Stimulated activated CD8-positive, alpha-beta memory T cell treated with anti-CD3 and anti-CD28 coated beads, Interleukin-4, amount 100 ng/mL, for 1 hour (primary cell): ENCODE data around the gene PRSS58.

Source experiments
- DNase-seq, 2 donors: peaks; one replicate each; pipeline ENCODE4 v3.0.0-alpha.2; 2020; ENCODE audit warnings: low read depth in 2 of 2, low spot score in 1 of 2

The PRSS58 gene, protein sequence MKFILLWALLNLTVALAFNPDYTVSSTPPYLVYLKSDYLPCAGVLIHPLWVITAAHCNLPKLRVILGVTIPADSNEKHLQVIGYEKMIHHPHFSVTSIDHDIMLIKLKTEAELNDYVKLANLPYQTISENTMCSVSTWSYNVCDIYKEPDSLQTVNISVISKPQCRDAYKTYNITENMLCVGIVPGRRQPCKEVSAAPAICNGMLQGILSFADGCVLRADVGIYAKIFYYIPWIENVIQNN

DNA sequence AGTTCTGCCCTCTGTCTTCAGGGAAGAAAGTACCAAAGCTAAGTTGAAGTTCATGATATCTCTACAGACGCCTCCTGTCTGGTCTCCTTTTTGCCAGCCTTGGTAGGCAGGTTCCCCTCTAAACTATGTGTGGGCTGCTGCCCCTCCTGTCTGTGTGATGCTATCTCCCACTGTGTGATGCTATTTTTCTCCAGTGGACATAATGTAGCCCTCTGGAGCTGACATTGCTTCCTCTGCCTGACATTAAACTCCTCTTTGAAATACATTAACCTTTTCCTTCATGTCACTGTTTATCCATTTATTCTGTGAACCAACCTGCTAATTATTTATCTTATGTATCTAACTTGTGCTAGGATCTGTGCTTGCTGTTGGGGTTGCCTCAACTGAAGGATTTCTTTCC is at the start of gene PRSS58:
Gene PRSS58 (minus strand): TSS at position 101 of the 400 bp plus-strand sequence. CDS start 351 bp downstream, outside the sequence.
- DNase-seq: no peak

DNA sequence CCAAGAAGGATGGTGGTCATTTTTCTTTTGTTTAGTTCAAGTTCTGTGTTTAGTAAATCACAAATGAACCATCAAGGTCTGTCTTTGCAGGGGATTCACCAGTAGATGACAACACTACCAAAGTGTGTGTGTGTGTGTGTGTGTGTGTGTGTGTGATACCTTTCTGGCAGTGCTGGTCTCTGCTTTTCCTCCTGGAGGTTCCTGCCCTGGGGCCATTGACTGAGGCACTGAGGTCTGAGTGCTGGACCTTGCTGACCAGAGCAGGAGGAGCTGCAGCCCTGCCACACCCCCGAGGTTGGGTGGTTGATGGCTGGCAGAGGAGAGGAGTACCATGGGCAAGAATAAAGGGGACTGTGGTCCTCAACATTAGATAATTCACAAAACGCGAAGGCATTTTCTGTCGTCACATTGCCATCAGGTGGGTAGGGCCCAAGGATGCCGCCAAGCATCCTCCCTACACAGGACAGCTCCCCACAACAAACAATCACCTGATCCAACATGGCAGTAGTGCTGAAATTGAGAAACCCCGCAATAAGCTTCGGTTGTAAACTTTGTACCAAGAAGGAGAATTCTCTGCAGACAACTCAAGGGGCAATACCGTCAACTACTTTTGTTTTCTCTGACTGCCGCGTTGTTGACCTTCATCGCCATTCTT is 49.5 kb upstream of the PRSS58 start:
- DNase-seq: no peak

DNA sequence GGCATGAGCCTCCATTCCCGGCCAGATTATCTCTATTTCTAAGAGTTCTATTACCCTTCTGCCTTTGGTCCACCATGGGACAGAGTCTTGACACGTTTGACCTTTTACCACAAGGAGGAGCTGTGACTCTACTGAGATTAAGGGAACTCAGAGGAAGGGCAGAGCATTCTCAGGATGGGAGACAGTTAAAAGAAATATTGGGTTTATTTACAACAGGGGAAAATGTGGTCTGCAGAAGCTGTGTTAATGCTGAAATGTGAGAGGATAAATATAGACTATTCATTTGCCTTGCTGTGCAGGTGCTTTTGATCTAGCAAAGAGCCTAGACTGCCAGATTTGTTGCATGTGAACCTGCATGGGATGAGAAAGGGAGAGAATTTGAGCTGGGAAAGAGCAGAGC is 45.8 kb upstream of the PRSS58 start:
- DNase-seq: no peak

DNA sequence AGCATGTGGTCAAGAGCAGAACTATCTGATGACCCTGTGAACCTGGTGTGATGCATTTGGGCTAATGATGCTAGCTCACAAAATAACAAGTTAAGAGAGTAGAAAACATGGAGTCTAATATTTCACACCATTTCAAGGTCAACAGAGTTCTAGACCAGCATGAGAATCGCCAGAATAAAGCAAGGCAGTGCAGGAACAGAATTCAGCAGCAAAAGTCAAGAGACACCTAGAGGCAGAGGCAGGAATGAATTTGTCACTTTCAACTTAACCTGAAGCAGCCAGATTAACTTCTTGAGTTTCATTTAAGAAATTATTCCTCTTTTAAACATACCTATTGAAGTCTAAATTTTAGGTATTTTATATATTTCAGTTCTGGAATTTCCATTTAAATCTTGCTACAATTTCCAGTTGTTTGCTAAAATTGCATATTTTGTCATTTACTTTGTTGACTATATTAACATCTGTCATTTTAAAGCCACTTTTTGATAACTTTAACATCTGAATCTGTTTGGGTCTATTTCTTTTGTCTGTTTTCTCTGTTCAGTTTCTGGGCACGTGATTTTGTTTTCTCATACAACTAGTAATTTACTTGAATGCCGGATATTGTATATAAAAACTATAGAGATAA is 44.2 kb upstream of the PRSS58 start:
- no peak for DNase-seq

DNA sequence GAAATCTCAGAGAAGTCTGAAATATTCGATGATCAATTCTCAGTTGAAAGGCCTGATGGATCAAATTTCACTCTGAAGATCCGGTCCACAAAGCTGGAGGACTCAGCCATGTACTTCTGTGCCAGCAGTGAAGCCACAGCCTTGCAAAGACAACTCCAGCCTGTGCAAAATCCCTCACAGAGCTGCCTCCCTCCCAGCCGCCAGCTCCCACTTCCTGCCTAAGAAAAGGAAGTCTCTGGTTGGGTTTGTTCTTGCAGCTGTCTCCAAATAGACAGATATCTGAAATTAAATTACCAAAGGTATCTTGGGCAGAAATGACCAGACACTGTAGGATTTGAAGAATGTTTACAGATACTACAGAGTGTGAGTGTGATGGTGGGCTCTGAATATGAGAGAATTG is 43.4 kb upstream of the PRSS58 start:
- DNase-seq: no peak

DNA sequence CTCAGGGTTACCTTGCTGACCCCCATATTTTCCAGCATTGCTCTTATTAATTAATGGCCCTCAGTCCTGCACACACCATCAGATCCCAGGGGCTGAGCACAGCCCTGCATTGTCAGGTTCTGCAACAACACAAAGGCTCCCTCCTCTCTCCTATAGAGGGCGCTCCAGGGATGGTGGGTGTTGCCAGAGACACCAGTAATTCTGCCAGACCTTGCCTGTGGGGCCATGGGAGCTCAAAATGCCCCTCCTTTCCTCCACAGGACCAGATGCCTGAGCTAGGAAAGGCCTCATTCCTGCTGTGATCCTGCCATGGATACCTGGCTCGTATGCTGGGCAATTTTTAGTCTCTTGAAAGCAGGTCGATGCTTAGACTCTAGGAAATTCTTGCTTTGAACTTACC is 42.8 kb upstream of the PRSS58 start:
- DNase-seq: no peak

DNA sequence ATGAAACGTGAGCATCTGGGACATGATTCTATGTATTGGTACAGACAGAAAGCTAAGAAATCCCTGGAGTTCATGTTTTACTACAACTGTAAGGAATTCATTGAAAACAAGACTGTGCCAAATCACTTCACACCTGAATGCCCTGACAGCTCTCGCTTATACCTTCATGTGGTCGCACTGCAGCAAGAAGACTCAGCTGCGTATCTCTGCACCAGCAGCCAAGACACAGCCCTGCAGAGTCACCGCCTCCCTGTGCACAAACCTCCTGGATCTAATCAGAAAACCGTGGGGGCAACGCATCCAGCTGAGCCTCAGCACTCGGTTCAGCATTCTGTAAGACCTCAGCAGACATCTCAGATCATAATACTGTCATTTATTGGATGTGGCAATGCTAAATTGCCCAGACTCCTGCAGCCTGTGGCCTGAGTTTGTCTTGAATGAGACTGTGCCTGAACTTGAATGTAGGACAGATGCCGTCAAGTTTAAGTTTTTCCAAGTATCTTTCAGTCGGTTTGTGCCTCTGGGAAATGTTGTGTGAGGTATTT is 41.5 kb upstream of the PRSS58 start:
- DNase-seq: no peak

DNA sequence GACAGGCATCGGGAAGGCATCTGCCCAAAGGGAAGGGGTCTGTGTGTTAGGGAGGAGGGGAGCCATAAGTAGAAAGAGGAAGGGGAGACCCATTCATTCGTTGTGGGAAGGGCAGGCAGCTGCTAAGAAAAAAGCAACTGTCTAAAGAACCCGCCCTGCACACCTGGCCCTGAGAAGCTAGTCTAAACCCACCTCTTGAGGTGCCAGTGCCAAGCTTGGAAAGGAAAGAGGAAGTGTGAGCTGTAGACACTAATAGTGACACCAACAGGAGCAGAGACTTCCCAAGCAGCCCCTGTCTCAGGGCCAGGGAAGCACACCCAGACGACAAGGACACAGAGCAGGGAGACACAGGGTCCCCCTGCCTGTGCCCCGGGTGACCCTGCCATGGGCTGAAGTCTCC is 40.8 kb upstream of the PRSS58 start:
- DNase-seq: no peak

DNA sequence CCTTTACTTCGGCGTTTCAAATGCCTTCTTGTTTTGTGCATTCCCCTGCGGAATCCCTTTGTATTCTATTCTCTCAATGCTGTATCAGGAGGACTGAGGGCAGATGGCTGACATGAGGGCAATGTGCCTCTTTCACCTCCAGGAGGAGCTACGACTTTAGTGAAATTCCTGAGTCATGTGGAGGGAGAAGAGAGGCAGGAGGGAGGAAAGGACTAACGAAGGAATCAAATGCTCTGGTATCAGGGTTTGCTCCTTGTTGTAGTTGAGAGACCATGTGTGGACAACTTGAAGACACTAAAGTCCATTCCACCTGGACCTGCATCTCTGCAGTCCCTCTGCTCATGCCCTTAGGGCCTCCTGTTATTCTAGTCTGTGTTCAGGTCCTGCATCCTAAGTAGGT is 40.2 kb upstream of the PRSS58 start:
- DNase-seq: no peak

DNA sequence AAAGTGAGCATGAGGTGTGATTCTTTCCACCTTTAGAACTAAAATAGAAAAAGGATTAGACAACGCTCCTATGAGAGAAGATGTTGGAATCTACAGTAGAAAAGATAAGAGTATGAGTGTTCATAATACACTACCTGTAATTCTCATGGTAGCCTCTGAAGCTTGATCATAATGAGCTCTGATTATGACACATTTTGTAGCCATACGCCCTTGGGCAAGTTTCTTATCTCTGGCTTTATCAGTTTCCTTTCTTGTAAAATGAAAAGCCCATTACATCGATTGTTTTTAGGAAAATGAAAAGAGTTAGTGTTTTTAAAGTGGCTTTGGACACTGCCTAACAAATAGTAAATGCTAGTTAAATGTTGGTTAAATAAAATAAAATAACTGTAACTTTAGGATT is 22.4 kb upstream of the PRSS58 start:
- DNase-seq: no peak

DNA sequence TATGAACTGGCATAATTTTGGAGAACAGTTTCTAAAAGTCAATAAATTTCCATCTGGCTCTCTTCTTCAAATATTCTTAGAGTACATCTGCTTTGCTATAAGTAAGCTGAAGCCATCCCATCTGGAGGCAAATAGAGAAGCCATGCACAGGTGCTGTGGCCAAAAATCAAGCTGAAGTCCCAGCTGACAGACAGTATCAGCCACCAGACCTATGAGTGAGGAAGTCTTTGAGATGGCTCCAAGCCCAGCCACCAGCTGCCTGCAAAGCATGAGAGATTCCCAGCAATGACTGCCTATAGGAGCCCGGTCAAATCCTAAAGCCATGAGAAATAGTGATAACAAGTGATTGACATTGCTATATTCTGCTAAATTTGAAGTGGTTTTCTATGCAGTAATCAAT is 21.7 kb upstream of the PRSS58 start:
- DNase-seq: no peak

DNA sequence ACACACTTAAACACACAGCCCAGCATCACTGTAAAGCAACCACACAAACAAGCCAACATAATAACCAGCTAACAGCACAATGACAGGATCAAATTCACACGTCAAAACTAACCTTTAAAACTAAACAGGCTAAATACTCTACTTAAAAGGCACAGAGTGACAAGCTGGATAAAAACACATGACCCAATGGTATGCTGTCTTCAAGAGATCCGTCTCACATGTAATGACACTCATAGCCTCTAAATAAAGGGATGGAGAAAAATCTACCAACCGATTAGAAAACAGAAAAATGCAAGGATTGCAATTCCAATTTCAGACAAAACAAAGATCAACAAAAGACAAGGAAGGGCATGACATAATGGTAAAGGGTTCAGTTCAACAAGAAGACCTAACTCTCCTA is 17.2 kb upstream of the PRSS58 start:
- no peak for DNase-seq

DNA sequence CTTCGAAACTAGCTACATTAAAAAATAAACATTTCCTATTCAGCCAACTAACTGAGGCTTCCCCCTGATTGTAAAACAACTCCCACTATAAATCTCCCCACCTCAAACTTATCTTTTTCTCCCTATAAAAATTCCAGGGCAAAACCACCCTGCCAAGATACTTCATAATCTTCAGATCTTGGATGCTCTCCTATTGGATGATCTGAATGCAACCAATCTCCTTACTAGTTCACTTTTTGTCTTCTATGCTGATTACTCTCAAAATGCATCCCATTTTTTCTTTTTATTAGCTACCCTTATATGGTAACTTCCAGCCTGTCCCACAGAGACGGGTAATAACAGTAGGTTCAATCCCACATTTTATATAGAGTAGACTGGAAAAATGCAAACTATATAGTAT is 15.0 kb upstream of the PRSS58 start:
- DNase-seq: no peak

DNA sequence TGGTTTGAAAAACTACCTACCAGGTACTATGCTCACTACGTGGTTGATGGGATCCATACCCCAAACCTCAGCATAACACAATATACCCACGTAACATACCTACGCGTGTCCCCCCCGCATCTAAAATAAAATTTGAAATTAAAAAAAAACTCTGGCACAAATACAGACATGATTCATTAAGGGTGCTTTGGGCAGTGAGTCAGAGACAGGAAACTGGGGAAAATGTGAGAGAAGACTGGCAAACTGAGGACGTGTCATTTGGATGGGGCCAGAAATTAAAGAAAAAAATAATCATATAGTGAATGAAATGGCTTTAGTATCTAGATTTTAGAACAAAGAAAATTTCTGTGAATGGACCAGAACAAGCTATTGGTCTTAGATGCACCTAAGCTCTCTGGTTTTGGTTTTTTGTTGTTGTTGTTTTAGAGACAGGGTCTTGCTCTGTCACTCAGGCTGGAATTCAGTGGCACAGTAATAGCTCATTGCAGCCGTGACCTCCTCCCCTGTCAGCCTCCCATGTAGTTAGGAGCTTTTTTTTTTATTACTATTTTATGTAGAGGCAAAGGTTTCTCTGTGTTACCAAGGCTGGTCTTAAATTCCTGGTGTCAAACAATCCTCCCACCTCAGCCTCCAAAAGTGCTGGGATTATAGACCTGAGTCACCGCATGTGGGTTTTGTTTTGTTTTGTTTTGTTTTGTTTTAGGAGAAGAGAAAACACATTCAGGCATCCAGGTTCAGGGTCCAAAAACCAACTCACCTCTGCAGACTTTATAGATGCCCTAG is 5.9 kb upstream of the PRSS58 start:
- DNase-seq: no peak

DNA sequence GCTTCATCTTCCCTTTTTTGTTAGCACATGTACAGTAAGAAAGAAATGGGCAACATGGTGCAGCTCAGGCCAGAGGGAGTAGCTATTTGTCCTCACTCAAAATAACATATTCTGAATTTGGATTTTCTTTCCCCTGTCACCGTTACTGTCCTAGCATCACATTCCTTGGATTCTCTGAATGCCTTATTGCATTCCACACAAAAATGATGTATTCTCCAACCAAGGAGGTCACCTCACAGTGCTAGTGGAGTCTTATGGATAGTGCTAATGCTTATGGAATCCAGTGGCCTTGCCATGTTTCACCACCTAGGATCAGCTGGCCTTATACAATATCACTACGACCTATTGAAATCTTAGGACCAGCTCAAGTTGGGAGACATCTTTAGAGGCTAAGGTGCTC is 7.2 kb downstream of the PRSS58 start:
- no peak for DNase-seq

DNA sequence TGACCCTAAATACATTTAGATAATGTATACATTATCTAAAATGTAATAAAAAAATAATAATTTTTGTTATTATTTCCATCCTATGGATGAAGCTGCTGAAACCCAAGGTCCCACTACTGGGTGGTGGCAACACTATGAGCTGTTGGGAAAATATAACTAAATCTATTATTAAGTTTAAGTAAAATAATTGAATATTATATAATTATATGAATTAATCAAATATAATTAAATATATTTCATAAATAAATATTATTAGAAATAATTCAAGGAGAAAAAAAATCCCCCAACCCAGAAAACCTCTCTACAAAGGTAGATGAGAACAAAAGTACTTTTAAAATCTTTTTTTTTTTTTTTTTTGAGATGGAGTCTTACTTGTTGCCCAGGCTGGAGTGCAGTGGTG is 7.9 kb downstream of the PRSS58 start:
- DNase-seq: no peak

DNA sequence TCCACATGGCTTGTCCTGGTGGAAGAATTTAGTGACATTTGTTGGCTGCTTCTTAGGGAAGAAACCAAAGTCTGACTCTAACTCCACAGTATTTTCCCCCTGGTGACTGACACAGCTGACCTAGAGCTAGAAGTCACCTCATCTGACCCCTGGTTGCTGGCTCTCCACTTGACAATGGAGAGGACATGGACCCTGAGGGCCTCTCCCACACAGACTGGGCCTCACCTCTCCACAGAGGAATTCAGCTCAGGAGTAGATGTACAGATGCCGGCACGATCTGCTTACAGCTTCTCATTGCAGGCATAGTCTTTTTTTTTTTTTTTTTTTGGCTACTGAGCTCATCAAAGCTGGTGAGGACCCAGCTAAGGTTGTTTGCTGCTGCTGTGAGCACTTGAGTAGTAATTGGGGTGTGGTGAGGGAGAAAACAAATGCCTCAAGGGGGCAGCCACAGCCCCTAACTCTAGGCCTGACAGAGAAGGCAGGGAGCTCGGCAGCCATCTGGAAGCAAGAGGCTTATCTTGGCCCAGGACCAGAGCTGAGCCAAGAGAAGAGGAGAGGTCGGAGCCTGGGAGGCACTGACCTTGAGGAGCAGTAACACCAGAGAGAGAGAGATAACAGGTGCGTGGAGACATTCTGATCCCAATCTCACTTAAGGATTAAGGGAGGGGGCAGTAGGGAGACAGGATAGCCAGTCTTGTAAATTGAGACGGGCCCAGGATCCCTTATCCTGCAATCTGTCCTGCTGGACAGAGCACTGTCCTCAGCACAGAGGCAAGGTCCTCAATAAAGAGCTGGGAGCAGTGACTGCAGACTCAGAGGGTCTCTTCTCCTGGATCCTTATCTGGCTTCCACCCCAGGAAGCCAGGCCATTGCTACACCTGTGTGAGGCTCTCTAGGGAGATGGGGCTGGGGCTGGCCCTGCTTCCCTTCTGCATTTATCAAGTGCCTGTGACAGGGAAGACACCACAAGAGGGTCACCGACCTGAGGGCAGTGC is 9.4 kb downstream of the PRSS58 start:
- DNase-seq: no peak

DNA sequence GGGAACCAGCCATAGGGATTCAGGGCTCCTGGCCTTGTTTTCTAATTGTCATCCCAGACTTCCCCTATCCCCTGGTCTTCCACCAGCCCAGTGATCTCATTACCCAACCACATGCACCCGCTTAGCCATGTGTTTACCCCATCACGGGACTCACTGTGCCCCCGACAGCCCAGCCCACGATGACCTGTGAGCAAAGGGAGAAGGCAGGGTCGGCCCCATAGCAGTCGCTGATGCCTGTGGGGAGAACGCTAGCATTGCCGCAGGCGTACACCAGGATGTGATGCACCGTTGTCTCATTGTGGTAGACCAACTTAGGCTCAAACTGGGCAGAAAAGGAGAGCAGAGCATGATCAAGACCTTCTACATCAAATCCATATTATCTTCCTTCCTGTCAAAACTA is 14.0 kb downstream of the PRSS58 start:
- no peak for DNase-seq

DNA sequence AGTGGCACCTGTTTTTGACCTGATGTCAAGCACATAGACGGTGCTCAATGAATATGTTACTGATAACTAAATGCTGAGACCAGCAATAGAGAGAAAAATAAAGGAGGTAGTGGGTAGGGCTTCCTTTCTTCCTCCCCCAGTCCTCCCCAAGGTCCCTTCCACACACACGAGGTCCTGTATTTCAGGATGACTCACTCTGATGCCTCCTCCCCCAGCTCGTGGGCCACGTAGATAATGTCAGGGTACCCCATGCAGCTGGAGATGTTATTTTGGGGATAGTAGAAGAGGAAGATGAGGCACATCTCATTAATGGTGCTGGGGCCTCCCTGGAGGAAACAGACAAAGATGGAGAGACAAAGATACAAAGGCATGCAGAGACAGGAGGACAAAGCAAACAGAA is 17.3 kb downstream of the PRSS58 start:
- DNase-seq: no peak

DNA sequence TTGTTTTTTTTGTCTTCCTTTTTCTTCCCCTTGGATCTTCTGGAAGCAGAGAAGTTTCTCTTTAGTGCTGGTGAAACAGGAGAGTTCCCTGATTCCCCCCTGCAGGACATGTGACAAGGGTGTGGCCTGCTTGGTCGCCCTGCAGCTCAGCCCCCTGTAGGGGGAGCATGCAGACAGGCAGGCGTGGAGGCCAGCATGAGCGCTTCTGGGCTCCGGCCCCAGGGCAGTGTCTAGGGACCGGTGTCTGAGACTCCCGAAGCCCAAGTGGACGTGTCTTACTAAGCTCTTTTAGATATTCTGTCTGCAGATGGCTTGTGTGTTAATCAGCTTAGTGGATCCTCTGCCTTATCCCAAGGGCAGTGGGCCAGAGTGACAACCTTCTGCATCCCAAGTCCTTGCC is 26.1 kb downstream of the PRSS58 start:
- DNase-seq: no peak
